ENCODE measurements around the gene NIPBL.

DNA sequence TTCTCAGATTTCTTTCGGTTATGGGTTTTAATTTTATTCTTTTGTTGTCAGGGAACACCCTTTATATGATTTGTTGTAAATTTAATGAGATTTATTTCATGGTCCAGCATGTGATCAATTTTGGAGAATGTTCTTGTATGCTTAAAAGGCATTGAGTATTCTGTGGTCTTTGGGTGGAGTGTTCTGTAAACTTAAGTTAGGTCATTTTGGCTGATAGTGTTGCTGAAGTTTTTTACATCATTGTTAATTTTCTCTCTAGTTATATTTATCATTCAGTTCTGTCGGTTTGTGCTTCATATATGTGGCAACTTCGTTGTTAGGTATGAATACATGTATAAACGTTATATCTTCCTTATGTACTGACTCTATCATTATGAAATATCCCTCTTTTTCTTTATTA is 55.5 kb downstream of the NIPBL start:
- TF ChIP-seq, protein P1, sequence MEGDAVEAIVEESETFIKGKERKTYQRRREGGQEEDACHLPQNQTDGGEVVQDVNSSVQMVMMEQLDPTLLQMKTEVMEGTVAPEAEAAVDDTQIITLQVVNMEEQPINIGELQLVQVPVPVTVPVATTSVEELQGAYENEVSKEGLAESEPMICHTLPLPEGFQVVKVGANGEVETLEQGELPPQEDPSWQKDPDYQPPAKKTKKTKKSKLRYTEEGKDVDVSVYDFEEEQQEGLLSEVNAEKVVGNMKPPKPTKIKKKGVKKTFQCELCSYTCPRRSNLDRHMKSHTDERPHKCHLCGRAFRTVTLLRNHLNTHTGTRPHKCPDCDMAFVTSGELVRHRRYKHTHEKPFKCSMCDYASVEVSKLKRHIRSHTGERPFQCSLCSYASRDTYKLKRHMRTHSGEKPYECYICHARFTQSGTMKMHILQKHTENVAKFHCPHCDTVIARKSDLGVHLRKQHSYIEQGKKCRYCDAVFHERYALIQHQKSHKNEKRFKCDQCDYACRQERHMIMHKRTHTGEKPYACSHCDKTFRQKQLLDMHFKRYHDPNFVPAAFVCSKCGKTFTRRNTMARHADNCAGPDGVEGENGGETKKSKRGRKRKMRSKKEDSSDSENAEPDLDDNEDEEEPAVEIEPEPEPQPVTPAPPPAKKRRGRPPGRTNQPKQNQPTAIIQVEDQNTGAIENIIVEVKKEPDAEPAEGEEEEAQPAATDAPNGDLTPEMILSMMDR (IDR thresholded peaks at IDR 0.05; ENCODE audit: low read length): no peak
- no peak for TF ChIP-seq EZH2 (IDR thresholded peaks at IDR 0.05; ENCODE audit: borderline replicate concordance, low read length)
